IMR-90 (cell line): Measurements from ENCODE around the gene KLHDC7B. TPM values are rescaled to one million over a fixed set of nuclear protein-coding genes. Genes with fewer than 3 reads are reported as not detected.

Source experiments
- ATAC-seq: fragments of 200-7000 bp; cut with Tn5 transposase; 2 replicates; pipeline ENCODE4 v1.9.1; 2020; ENCODE audit warnings: low read depth, mild to moderate bottlenecking, moderate library complexity
- BruUV-seq: library from RNA; stranded (reverse); fragments of 400-500 nt; replicated peaks from 2 replicates; lab custom pipeline; 2021; lab: Mats Ljungman, UMichigan
- CTCF ChIA-PET: fragments of 300-600 bp; formaldehyde crosslinking; extraction: SDS; loops from one replicate; lab custom pipeline; 2021; ENCODE audit warnings: antibody characterized with exemption; lab: Yijun Ruan, JAX
- POLR2A ChIA-PET: fragments of 300-600 bp; sonication (Branson Sonifier 250); formaldehyde crosslinking; loops from one replicate; lab custom pipeline; 2022; ENCODE audit warnings: antibody characterized with exemption; ENCODE audit not compliant: unreplicated experiment; lab: Charles Lee
- DNase-seq: peaks from one replicate; pipeline ENCODE4 v3.0.0; 2013
- H2AFZ ChIP-seq: replicated peaks from 2 replicates; pipeline ENCODE3; 2013; ENCODE audit warnings: low read length, mild to moderate bottlenecking; ENCODE audit not compliant: poor library complexity
- H2AK5ac ChIP-seq: 2 replicates; pipeline ENCODE4 v1.6.1; 2013; ENCODE audit warnings: low read depth, low read length, inconsistent platforms
- H2AK9ac ChIP-seq: replicated peaks from 2 replicates; pipeline ENCODE3; 2013; ENCODE audit warnings: mild to moderate bottlenecking, low read depth, low read length, moderate library complexity; ENCODE audit not compliant: poor library complexity
- H2BK120ac ChIP-seq: 2 replicates; pipeline ENCODE4 v1.6.1; 2013; ENCODE audit warnings: low read depth, low read length, inconsistent platforms
- H2BK15ac ChIP-seq: 3 replicates; pipeline ENCODE4 v1.6.1; 2013; ENCODE audit warnings: low read depth, low read length, inconsistent platforms
- H2BK20ac ChIP-seq: 2 replicates; pipeline ENCODE4 v1.6.1; 2013; ENCODE audit warnings: low read depth, mild to moderate bottlenecking, inconsistent platforms, low read length, moderate library complexity
- H2BK5ac ChIP-seq: 2 replicates; pipeline ENCODE4 v1.6.1; 2013; ENCODE audit warnings: mild to moderate bottlenecking, low read depth, low read length, inconsistent platforms; ENCODE audit not compliant: poor library complexity, severe bottlenecking
- H3K14ac ChIP-seq: replicated peaks from 2 replicates; pipeline ENCODE4 v1.6.1; 2013; ENCODE audit warnings: low read depth, low read length, inconsistent platforms
- H3K18ac ChIP-seq: 2 replicates; pipeline ENCODE4 v1.6.1; 2013; ENCODE audit warnings: low read depth, low read length, control low read depth
- H3K23ac ChIP-seq: 2 replicates; pipeline ENCODE4 v1.6.1; 2013; ENCODE audit warnings: low read depth, low read length, inconsistent platforms
- H3K27ac ChIP-seq: 2 replicates; pipeline ENCODE4 v1.5.1; 2013; ENCODE audit warnings: mild to moderate bottlenecking, control low read depth, low read length; ENCODE audit not compliant: insufficient read depth
- H3K27me3 ChIP-seq: 2 replicates; pipeline ENCODE4 v1.6.1; 2013; ENCODE audit warnings: low read length; ENCODE audit not compliant: control insufficient read depth, insufficient read depth
- H3K36me3 ChIP-seq: 2 replicates; pipeline ENCODE4 v1.6.1; 2013; ENCODE audit warnings: low read length, mixed read lengths; ENCODE audit not compliant: control insufficient read depth, insufficient read depth
- H3K4ac ChIP-seq: 2 replicates; pipeline ENCODE4 v1.6.1; 2013; ENCODE audit warnings: low read depth, low read length, inconsistent platforms
- H3K4me1 ChIP-seq: 2 replicates; pipeline ENCODE4 v1.6.1; 2013; ENCODE audit warnings: low read length, mixed read lengths; ENCODE audit not compliant: control insufficient read depth, insufficient read depth
- H3K4me2 ChIP-seq: 2 replicates; pipeline ENCODE4 v1.6.1; 2013; ENCODE audit warnings: low read depth, mild to moderate bottlenecking, control low read depth, low read length, moderate library complexity
- H3K4me3 ChIP-seq: 2 replicates; pipeline ENCODE4 v1.5.1; 2013; ENCODE audit warnings: low read depth, mild to moderate bottlenecking, control low read depth, low read length, moderate library complexity; ENCODE audit not compliant: insufficient read depth
- H3K56ac ChIP-seq: 2 replicates; pipeline ENCODE4 v1.6.1; 2013; ENCODE audit warnings: low read length, inconsistent platforms; ENCODE audit not compliant: insufficient read depth; ENCODE audit errors: extremely low read depth
- H3K79me1 ChIP-seq, 2 experiments: 2 replicates each; pipeline ENCODE4 v1.6.1; 2013; ENCODE audit warnings: low read length in 2 of 2, inconsistent platforms in 1 of 2, low read depth in 1 of 2
- H3K9ac ChIP-seq: 2 replicates; pipeline ENCODE4 v1.6.1; 2013; ENCODE audit warnings: low read depth, low read length, control low read depth
- H3K9me1 ChIP-seq: 2 replicates; pipeline ENCODE4 v1.6.1; 2013; ENCODE audit warnings: low read length, inconsistent platforms; ENCODE audit not compliant: insufficient read depth
- H3K9me3 ChIP-seq: 2 replicates; pipeline ENCODE4 v1.6.1; 2013; ENCODE audit warnings: low read length; ENCODE audit not compliant: control insufficient read depth, insufficient read depth
- H4K20me1 ChIP-seq: 2 replicates; pipeline ENCODE4 v1.6.1; 2013; ENCODE audit warnings: low read length, inconsistent platforms; ENCODE audit not compliant: insufficient read depth
- H4K5ac ChIP-seq: 2 replicates; pipeline ENCODE4 v1.6.1; 2013; ENCODE audit warnings: mild to moderate bottlenecking, low read depth, low read length, control low read depth
- H4K8ac ChIP-seq, 2 experiments: 2 replicates each; pipeline ENCODE4 v1.6.1; 2013; ENCODE audit warnings: low read depth in 2 of 2, low read length in 2 of 2, control low read depth in 1 of 2, inconsistent platforms in 1 of 2
- H4K91ac ChIP-seq: 2 replicates; pipeline ENCODE4 v1.6.1; 2013; ENCODE audit warnings: low read depth, low read length, inconsistent platforms; ENCODE audit not compliant: insufficient read depth
- BHLHE40 ChIP-seq: fragments of 150-350 bp; IDR thresholded peaks from 2 replicates; pipeline ENCODE4 v1.6.1; 2016; ENCODE audit warnings: mild to moderate bottlenecking, low read depth, low read length
- CEBPB ChIP-seq: IDR thresholded peaks from 2 replicates; pipeline ENCODE4 v1.6.1; 2012; ENCODE audit warnings: low read depth, low read length, improper control_type of control experiment
- CHD1 ChIP-seq: IDR thresholded peaks from 2 replicates; pipeline ENCODE4 v1.6.1; 2012; ENCODE audit warnings: low read depth, low read length, improper control_type of control experiment
- ELK1 ChIP-seq: fragments of 150-350 bp; IDR thresholded peaks from 2 replicates; pipeline ENCODE4 v1.6.1; 2016; ENCODE audit warnings: low read depth, mild to moderate bottlenecking, low read length, moderate library complexity, borderline replicate concordance
- FOS ChIP-seq: fragments of 150-350 bp; IDR thresholded peaks from 2 replicates; pipeline ENCODE4 v1.6.1; 2016; ENCODE audit warnings: low read depth, low read length
- MAFK ChIP-seq: IDR thresholded peaks from 2 replicates; pipeline ENCODE4 v1.6.1; 2012; ENCODE audit warnings: low read depth, low read length, improper control_type of control experiment
- MAZ ChIP-seq: IDR thresholded peaks from 2 replicates; pipeline ENCODE4 v1.6.1; 2012; ENCODE audit warnings: low read depth, mild to moderate bottlenecking, low read length, improper control_type of control experiment, moderate library complexity, borderline replicate concordance
- MXI1 ChIP-seq: IDR thresholded peaks from 2 replicates; pipeline ENCODE4 v1.6.1; 2012; ENCODE audit warnings: low read depth, mild to moderate bottlenecking, low read length, moderate library complexity, borderline replicate concordance
- POLR2A ChIP-seq: IDR thresholded peaks from 2 replicates; pipeline ENCODE4 v1.6.1; 2012; ENCODE audit warnings: mild to moderate bottlenecking, low read depth, low read length
- RAD21 ChIP-seq: IDR thresholded peaks from 2 replicates; pipeline ENCODE4 v1.6.1; 2012; ENCODE audit warnings: low read length, improper control_type of control experiment
- RCOR1 ChIP-seq: IDR thresholded peaks from 2 replicates; pipeline ENCODE4 v1.6.1; 2012; ENCODE audit warnings: mild to moderate bottlenecking, low read length, improper control_type of control experiment; ENCODE audit not compliant: insufficient replicate concordance
- RFX5 ChIP-seq: IDR thresholded peaks from 2 replicates; pipeline ENCODE4 v1.8.0; 2012; ENCODE audit warnings: low read depth, mild to moderate bottlenecking, low read length, moderate library complexity
- WGBS, 2 experiments: methylation state at CpG; one replicate each; pipeline versions ENCODE4 v1.1.5 to v1.1.7; 2013; ENCODE audit warnings: missing lambda C conversion rate in 2 of 2; ENCODE audit not compliant: insufficient read length in 1 of 2; ENCODE audit errors: extremely low coverage in 2 of 2; 5-methylcytosine and 5-hydroxymethylcytosine counted together
- dilution Hi-C: fragments of 300-500 bp; cut with HindIII; formaldehyde crosslinking; loops from one replicate; pipeline ENCODE4 v1.14.3; 2018; ENCODE audit warnings: low sequenced_read_pairs; ENCODE audit not compliant: unreplicated experiment
- in situ Hi-C: fragments of 300-500 bp; cut with MboI; formaldehyde crosslinking; loops from 3 replicates; pipeline ENCODE4 v1.14.3; 2019; ENCODE audit warnings: low sequenced_read_pairs, inconsistent platforms, mixed read lengths
- intact Hi-C: fragments of 100-400 bp; cut with micrococcal nuclease; formaldehyde crosslinking; loops from 2 replicates; pipeline ENCODE4 v1.10.0; 2022
- polyA plus RNA-seq, 3 experiments: library from polyadenylated mRNA; depleted of rRNA; stranded (reverse); fragments of >200 nt; gene quantifications; 2 replicates each; pipeline ENCODE4 v1.2.3, GENCODE V29; 2012; ENCODE audit warnings: low replicate concordance in 1 of 3
- total RNA-seq: library from RNA; depleted of rRNA; stranded (reverse); fragments of >200 nt; gene quantifications from 2 replicates; pipeline ENCODE4 v1.2.3, GENCODE V29; 2012
- TF ChIP-seq, protein P1 (sequence below): conservative IDR thresholded peaks from 2 replicates; pipeline ENCODE4 v1.5.1; 2012; ENCODE audit warnings: mild to moderate bottlenecking, low read depth, low read length, improper control_type of control experiment
- TF ChIP-seq, protein P2 (sequence below): fragments of 150-350 bp; IDR thresholded peaks from 2 replicates; pipeline ENCODE4 v1.6.1; 2017; ENCODE audit warnings: mild to moderate bottlenecking, antibody characterized with exemption, low read length, low read depth

KLHDC7B gene
- total and polyA plus RNA-seq, 2 of the 4 experiments (the other 2 are of a cell fraction): 0.05 TPM; not detected in 1

- DNase-seq: no peak
- dilution Hi-C loops: no loop called here
- no peak overlapping the region for H3K4ac ChIP-seq
- no peak overlapping the region for H3K9ac ChIP-seq
- ChIA-PET POLR2A (no interaction called here), CTCF (no interaction called here)
- H3K23ac ChIP-seq: no peak overlapping the region
- H3K4me1 ChIP-seq: no peaks in the 10 kb centered on the region; the same call in 1 of the 2 replicates
- H3K27ac ChIP-seq: no peak overlapping the region
- H3K4me3 ChIP-seq: no peak overlapping the region
- no peak overlapping the region for H2BK5ac ChIP-seq
- H2AK5ac ChIP-seq: no peak overlapping the region; the same call in 1 of the 2 replicates
- H2BK20ac ChIP-seq: no peak overlapping the region
- H3K27me3 ChIP-seq: peaks cover 65% of the 10 kb centered on the region
- no peak overlapping the region for H3K56ac ChIP-seq
- intact Hi-C loops: no loop called here
- H3K18ac ChIP-seq: no peak overlapping the region; the same call in 1 of the 2 replicates
- H2BK15ac ChIP-seq: no peak overlapping the region
- H3K36me3 ChIP-seq: no peaks in the 10 kb centered on the region
- no peaks in the 10 kb centered on the region for H3K9me3 ChIP-seq
- H3K79me1 ChIP-seq: no peaks in the 10 kb centered on the region
- no peak overlapping the region; the same call in 1 of the 2 replicates for H4K5ac ChIP-seq
- H4K20me1 ChIP-seq: no peaks in the 10 kb centered on the region
- H4K8ac ChIP-seq: no peak overlapping the region
- H3K14ac ChIP-seq: no peak overlapping the region
- H4K91ac ChIP-seq: no peak overlapping the region
- no peak overlapping the region for H2BK120ac ChIP-seq
- 0 out of 2 replicates have a peak, but pooled peaks cover 2% of the 10 kb centered on the region for H3K9me1 ChIP-seq
- H2AFZ ChIP-seq: no peak overlapping the region
- 50% methylated on average over 44 of the region's 78 CpGs; no CpG with 5 or more reads in 1 of the 2 experiments for WGBS, 2 experiments
- H3K4me2 ChIP-seq: no peak overlapping the region
- no peak overlapping the region for H2AK9ac ChIP-seq
- in situ Hi-C loops: no loop called here
- no peak for ATAC-seq
- no TSS peak for BruUV-seq
- no peak for TF ChIP-seq RAD21
- TF ChIP-seq MXI1: no peak
- no peak for TF ChIP-seq CEBPB
- TF ChIP-seq MAZ: no peak
- no peak for TF ChIP-seq BHLHE40
- TF ChIP-seq POLR2A: no peak
- no peak for TF ChIP-seq RCOR1
- no peak for TF ChIP-seq RFX5
- TF ChIP-seq CHD1: no peak
- TF ChIP-seq MAFK: no peak
- TF ChIP-seq, protein P1, sequence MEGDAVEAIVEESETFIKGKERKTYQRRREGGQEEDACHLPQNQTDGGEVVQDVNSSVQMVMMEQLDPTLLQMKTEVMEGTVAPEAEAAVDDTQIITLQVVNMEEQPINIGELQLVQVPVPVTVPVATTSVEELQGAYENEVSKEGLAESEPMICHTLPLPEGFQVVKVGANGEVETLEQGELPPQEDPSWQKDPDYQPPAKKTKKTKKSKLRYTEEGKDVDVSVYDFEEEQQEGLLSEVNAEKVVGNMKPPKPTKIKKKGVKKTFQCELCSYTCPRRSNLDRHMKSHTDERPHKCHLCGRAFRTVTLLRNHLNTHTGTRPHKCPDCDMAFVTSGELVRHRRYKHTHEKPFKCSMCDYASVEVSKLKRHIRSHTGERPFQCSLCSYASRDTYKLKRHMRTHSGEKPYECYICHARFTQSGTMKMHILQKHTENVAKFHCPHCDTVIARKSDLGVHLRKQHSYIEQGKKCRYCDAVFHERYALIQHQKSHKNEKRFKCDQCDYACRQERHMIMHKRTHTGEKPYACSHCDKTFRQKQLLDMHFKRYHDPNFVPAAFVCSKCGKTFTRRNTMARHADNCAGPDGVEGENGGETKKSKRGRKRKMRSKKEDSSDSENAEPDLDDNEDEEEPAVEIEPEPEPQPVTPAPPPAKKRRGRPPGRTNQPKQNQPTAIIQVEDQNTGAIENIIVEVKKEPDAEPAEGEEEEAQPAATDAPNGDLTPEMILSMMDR: no peak
- TF ChIP-seq FOS: no peak
- TF ChIP-seq, protein P2, sequence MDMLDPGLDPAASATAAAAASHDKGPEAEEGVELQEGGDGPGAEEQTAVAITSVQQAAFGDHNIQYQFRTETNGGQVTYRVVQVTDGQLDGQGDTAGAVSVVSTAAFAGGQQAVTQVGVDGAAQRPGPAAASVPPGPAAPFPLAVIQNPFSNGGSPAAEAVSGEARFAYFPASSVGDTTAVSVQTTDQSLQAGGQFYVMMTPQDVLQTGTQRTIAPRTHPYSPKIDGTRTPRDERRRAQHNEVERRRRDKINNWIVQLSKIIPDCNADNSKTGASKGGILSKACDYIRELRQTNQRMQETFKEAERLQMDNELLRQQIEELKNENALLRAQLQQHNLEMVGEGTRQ: no peak
- TF ChIP-seq ELK1: no peak
Observed at GRCh38 chr22:50546326-50547262, 895 bp downstream of the KLHDC7B start.
